KMS-11 (cell line): ENCODE results near the gene RBM34.
A peak's percentile ranks its signal among the peaks of the same experiment; 100 is the strongest.

ENCODE experiments used
- H2AFZ ChIP-seq: fragments of 200-600 bp; sonication (generic); 2 replicates; pipeline ENCODE4 v1.6.1; 2016; ENCODE audit warnings: antibody characterized with exemption, mixed run types, low read depth
- H3K27ac ChIP-seq: fragments of 200-600 bp; sonication (generic); 2 replicates; pipeline ENCODE4 v1.6.1; 2016; ENCODE audit warnings: mild to moderate bottlenecking, mixed run types
- H3K27me3 ChIP-seq: fragments of 200-600 bp; sonication (generic); 2 replicates; pipeline ENCODE4 v1.6.1; 2017; ENCODE audit warnings: mild to moderate bottlenecking, low read depth, mixed run types, moderate library complexity; ENCODE audit not compliant: insufficient read depth
- H3K36me3 ChIP-seq: fragments of 200-600 bp; sonication (generic); 2 replicates; pipeline ENCODE4 v1.6.1; 2017; ENCODE audit warnings: mild to moderate bottlenecking, mixed run types; ENCODE audit not compliant: insufficient read depth
- H3K4me1 ChIP-seq: fragments of 200-600 bp; sonication (generic); 2 replicates; pipeline ENCODE4 v1.6.1; 2016; ENCODE audit warnings: mild to moderate bottlenecking, low read depth, mixed run types; ENCODE audit not compliant: poor library complexity, severe bottlenecking
- H3K4me2 ChIP-seq: fragments of 200-600 bp; sonication (generic); 2 replicates; pipeline ENCODE4 v1.7.0; 2016; ENCODE audit warnings: mild to moderate bottlenecking, mixed run types
- H3K4me3 ChIP-seq: fragments of 200-600 bp; sonication (generic); IDR thresholded peaks from 2 replicates; pipeline ENCODE4 v1.6.1; 2017; ENCODE audit warnings: low read depth, low read length, mixed read lengths; ENCODE audit not compliant: insufficient read depth
- H3K79me2 ChIP-seq: fragments of 200-600 bp; sonication (generic); 2 replicates; pipeline ENCODE4 v1.6.1; 2016; ENCODE audit warnings: low read depth, mixed run types; ENCODE audit not compliant: insufficient read depth
- H3K9ac ChIP-seq: fragments of 200-600 bp; sonication (generic); 2 replicates; pipeline ENCODE4 v1.6.1; 2016; ENCODE audit warnings: mild to moderate bottlenecking, mixed run types
- H4K20me1 ChIP-seq: fragments of 200-600 bp; sonication (generic); 2 replicates; pipeline ENCODE4 v1.6.1; 2016; ENCODE audit warnings: mild to moderate bottlenecking, mixed run types; ENCODE audit not compliant: insufficient read depth
- TF ChIP-seq, protein P1 (sequence below): fragments of 200-600 bp; sonication (generic); conservative IDR thresholded peaks from 2 replicates; pipeline ENCODE4 v1.6.1; 2017; ENCODE audit warnings: low read depth, mild to moderate bottlenecking, antibody characterized with exemption, low read length, moderate library complexity, mixed read lengths

RBM34 gene

DNA sequence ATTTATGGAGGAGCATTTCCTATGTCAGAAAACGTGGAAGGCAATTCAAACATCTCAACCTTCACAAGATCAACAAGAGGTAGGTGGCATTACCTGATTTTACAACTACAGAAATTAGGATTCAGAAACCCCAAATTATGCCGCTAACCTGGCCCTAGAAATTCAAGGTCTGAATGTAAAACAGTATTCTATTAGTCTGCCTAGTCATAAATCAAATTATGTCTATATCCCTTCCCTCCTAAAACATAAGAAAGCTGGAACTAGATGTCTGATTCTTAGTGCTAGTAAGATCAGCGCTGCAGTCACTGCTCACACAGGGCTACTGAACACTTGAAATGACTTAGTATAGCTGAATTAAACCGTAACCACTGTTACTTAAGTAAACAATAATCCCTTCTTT lies 33.8 kb downstream of the RBM34 start:
- Histone ChIP-seq H3K9ac (peak overlapping the region; percentile 94; the same call in 1 of the 2 replicates), H3K27me3 (no peaks in the 10 kb centered on the region), H3K79me2 (peaks cover 64% of the 10 kb centered on the region), H2AFZ (no peak overlapping the region), H3K36me3 (peaks cover 17% of the 10 kb centered on the region; the same call in 1 of the 2 replicates), H3K4me2 (peak overlapping the region; percentile 97), H3K27ac (peak overlapping the region; percentile 79; the same call in 1 of the 2 replicates), H4K20me1 (peaks cover 41% of the 10 kb centered on the region), H3K4me3 (peak overlapping the region; percentile 95), H3K4me1 (peaks cover 46% of the 10 kb centered on the region)
- TF ChIP-seq, protein P1, sequence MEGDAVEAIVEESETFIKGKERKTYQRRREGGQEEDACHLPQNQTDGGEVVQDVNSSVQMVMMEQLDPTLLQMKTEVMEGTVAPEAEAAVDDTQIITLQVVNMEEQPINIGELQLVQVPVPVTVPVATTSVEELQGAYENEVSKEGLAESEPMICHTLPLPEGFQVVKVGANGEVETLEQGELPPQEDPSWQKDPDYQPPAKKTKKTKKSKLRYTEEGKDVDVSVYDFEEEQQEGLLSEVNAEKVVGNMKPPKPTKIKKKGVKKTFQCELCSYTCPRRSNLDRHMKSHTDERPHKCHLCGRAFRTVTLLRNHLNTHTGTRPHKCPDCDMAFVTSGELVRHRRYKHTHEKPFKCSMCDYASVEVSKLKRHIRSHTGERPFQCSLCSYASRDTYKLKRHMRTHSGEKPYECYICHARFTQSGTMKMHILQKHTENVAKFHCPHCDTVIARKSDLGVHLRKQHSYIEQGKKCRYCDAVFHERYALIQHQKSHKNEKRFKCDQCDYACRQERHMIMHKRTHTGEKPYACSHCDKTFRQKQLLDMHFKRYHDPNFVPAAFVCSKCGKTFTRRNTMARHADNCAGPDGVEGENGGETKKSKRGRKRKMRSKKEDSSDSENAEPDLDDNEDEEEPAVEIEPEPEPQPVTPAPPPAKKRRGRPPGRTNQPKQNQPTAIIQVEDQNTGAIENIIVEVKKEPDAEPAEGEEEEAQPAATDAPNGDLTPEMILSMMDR, result no peak

DNA sequence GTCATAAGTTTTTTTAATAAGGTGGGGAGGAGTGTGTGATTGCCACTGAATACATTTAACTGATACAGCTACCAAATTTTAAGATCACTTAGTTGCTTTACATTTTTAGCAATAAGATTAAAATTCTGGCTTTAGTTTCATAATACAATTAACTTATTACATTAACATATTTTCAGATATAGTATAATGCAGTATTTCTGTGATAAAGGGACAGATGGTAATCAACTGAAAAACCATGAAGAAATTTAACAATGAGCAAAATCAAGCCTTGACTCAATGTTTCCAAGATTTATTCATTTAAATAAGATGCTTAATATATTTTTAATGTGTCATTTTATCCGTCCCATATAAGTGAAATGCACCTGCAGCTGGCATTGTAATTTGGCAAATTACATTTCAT lies 36.4 kb downstream of the RBM34 start:
- no peak overlapping the region for H3K27ac ChIP-seq
- no peak overlapping the region for H3K4me2 ChIP-seq
- H3K4me1 ChIP-seq, result peaks cover 44% of the 10 kb centered on the region
- peaks cover 89% of the 10 kb centered on the region for H3K79me2 ChIP-seq
- peaks cover 47% of the 10 kb centered on the region for H4K20me1 ChIP-seq
- H2AFZ ChIP-seq, result no peak overlapping the region
- TF ChIP-seq, protein P1, result no peak
- no peak overlapping the region for H3K9ac ChIP-seq
- H3K36me3 ChIP-seq, result peaks cover 25% of the 10 kb centered on the region; the same call in 1 of the 2 replicates
- no peak overlapping the region for H3K4me3 ChIP-seq
- H3K27me3 ChIP-seq, result no peaks in the 10 kb centered on the region

DNA sequence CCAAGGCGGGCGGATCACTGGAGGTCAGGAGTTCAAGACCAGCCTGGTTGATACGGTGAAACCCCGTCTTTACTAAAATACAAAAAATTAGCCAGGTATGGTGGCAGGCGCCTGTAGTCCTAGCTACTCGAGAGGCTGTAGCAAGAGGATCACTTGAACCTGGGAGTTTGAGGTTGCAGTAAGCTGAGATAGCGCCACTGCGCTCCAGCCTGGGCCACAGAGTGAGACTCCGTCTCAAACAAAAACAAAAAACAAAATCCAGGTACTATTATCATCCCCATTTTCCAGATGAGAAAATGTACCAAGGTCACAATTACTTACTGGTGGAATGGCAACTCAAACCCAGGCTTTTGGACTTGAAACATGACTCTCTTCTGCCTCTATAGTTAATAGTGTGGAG lies 36.9 kb downstream of the RBM34 start:
- H3K27me3 ChIP-seq, result no peaks in the 10 kb centered on the region
- H2AFZ ChIP-seq, result no peak overlapping the region
- H3K4me1 ChIP-seq, result peaks cover 39% of the 10 kb centered on the region
- H3K27ac ChIP-seq, result no peak overlapping the region
- peaks cover 30% of the 10 kb centered on the region; the same call in 1 of the 2 replicates for H3K36me3 ChIP-seq
- H3K79me2 ChIP-seq, result peaks cover 93% of the 10 kb centered on the region
- peaks cover 47% of the 10 kb centered on the region for H4K20me1 ChIP-seq
- TF ChIP-seq, protein P1, result no peak
- no peak overlapping the region for H3K4me2 ChIP-seq
- H3K9ac ChIP-seq, result no peak overlapping the region
- H3K4me3 ChIP-seq, result no peak overlapping the region

DNA sequence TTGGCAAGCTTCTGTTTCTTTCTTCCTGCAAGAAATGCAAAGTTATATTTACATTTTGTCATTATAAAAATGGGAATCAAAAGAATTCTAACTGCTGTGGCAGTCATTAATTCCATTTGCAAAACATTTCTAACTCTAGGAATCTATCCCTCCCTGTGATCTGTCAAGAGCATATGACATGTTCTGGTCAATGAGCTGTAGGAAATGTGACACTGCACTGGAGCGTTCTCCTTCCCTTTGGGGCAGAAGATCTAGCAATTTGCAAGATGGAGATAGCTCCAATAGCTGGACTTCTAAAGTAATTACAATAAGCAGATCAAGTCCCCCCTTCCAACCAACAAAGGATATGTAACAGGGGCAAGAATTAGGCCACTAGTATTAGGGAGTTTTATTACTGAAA lies 38.7 kb downstream of the RBM34 start:
- Histone ChIP-seq H3K36me3 (peaks cover 36% of the 10 kb centered on the region; the same call in 1 of the 2 replicates), H3K27me3 (no peaks in the 10 kb centered on the region), H3K27ac (no peak overlapping the region), H3K9ac (no peak overlapping the region), H2AFZ (no peak overlapping the region), H3K4me1 (peaks cover 35% of the 10 kb centered on the region), H3K79me2 (peaks cover 95% of the 10 kb centered on the region), H4K20me1 (peaks cover 47% of the 10 kb centered on the region), H3K4me3 (no peak overlapping the region), H3K4me2 (no peak overlapping the region)
- TF ChIP-seq, protein P1, result no peak
